ENCODE data around the gene RRAGA.
"Not testable (repeated sequence)": the region's sequence is repeated elsewhere in the genome, so short reads cannot be mapped to it uniquely, and the experiment has no call there.

The RRAGA gene

DNA sequence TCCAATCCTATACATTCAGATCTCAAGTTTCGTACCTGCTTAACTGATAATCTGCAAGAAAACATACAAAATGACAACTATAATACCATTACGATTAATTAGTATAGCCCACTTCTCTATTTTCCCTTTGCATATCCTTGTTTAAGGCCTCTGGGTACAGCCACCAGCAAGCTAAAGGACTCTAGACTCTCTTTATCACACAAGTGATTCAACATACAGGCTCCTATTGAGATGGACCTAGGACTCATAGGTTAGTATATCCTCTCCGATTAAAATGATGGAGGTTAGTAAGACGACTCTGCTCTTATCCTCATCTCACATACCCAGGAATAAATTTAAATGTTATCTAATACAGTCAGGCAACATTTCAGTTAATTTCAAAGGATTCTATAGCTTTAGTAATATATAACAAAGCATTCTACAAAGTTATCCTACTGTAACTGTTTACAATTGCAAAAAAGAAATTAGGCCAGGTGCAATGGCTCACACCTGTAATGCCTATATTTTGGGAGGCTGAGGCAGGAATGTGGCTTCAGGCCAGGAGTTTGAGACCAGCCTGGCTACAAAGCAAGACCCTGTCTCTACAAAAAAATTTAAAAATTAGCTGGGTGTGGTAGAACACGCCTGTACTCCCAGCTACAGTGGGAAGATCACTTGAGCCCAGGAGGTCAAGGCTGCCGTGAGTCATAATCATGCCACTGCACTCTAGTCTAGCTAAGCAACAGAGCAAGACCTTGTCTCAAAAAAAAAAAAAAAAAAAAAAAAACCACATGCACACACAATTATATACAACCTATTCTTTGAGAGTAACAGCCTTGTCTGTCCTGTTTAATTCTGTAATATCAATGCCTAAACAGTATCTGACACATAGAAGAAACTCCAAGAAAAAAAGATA, 38.1 kb downstream of the RRAGA start:
- no peak for DNase-seq

DNA sequence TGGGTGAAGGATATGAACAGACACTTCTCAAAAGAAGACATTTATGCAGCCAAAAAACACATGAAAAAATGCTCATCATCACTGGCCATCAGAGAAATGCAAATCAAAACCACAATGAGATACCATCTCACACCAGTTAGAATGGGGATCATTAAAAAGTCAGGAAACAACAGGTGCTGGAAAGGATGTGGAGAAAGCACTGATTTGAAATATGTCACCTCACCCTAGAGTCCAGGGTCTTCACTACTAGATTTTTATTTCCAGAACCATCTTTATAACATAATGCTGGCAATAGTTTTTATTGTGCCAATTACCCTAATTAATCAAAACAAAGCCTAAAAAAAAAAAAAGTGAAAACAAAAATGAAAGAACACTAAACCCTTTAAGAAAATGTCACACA, 48.2 kb downstream of the RRAGA start:
- DNase-seq = not testable (repeated sequence)

Measured in NCI-H524 (cell line).